ENCODE data around the gene LCTL.

Gene LCTL

GRCh38 chr15:66591322-66591862 is 25.6 kb upstream of the LCTL start:
- no peak for TF ChIP-seq SIN3A (IDR thresholded peaks at IDR 0.05; ENCODE audit: borderline replicate concordance, insufficient read depth, low read length)
- TF ChIP-seq POLR2AphosphoS5 (IDR thresholded peaks at IDR 0.05; ENCODE audit: low read depth, low read length) = no peak
- no peak for TF ChIP-seq FOXP2 (optimal IDR thresholded peaks at IDR 0.05; ENCODE audit: borderline replicate concordance, extremely low read depth, extremely low read length, insufficient read depth)
- no peak for TF ChIP-seq TAF1 (IDR thresholded peaks at IDR 0.05; ENCODE audit: borderline replicate concordance, insufficient read depth, low read length)
- TF ChIP-seq REST (IDR thresholded peaks at IDR 0.05; ENCODE audit: insufficient read depth in 1 of 2, low read depth in 2 of 2, low read length in 2 of 2) = no peak

DNA sequence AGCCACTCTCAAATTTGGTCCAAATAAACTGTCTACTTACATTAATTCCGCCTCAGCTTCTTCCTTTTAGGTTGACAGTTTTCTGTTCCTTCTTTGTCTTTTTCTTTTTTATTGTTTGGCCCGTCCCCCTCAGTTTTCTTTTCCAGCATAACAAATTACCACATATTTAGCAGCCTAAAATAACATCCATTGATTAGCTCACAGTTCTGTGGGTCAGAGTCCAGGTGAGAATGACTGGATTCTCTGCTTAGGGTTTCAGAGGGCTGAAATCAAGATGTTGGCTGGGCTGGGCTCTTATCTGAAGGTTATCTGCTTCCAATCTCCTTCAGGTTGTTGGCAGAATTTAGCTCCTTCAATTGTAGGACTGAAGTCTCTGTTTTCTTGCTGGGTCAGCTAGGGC is 24.6 kb upstream of the LCTL start:
- TF ChIP-seq TAF1 (IDR thresholded peaks at IDR 0.05; ENCODE audit: borderline replicate concordance, insufficient read depth, low read length) (no peak), FOXP2 (optimal IDR thresholded peaks at IDR 0.05; ENCODE audit: borderline replicate concordance, extremely low read depth, extremely low read length, insufficient read depth) (no peak), SIN3A (IDR thresholded peaks at IDR 0.05; ENCODE audit: borderline replicate concordance, insufficient read depth, low read length) (no peak), POLR2AphosphoS5 (IDR thresholded peaks at IDR 0.05; ENCODE audit: low read depth, low read length) (no peak), REST (IDR thresholded peaks at IDR 0.05; ENCODE audit: insufficient read depth in 1 of 2, low read depth in 2 of 2, low read length in 2 of 2) (no peak)

- TF ChIP-seq FOXP2 (optimal IDR thresholded peaks at IDR 0.05; ENCODE audit: borderline replicate concordance, extremely low read depth, extremely low read length, insufficient read depth) = no peak
- no peak for TF ChIP-seq SIN3A (IDR thresholded peaks at IDR 0.05; ENCODE audit: borderline replicate concordance, insufficient read depth, low read length)
- no peak for TF ChIP-seq POLR2AphosphoS5 (IDR thresholded peaks at IDR 0.05; ENCODE audit: low read depth, low read length)
- TF ChIP-seq TAF1 (IDR thresholded peaks at IDR 0.05; ENCODE audit: borderline replicate concordance, insufficient read depth, low read length) = no peak
- no peak for TF ChIP-seq REST (IDR thresholded peaks at IDR 0.05; ENCODE audit: insufficient read depth in 1 of 2, low read depth in 2 of 2, low read length in 2 of 2)
Measured at GRCh38 chr15:66588971-66589370, 23.2 kb upstream of the LCTL start.

- no peak for TF ChIP-seq SIN3A (IDR thresholded peaks at IDR 0.05; ENCODE audit: borderline replicate concordance, insufficient read depth, low read length)
- TF ChIP-seq POLR2AphosphoS5 (IDR thresholded peaks at IDR 0.05; ENCODE audit: low read depth, low read length) = no peak
- no peak for TF ChIP-seq TAF1 (IDR thresholded peaks at IDR 0.05; ENCODE audit: borderline replicate concordance, insufficient read depth, low read length)
- no peak for TF ChIP-seq FOXP2 (optimal IDR thresholded peaks at IDR 0.05; ENCODE audit: borderline replicate concordance, extremely low read depth, extremely low read length, insufficient read depth)
- no peak for TF ChIP-seq REST (IDR thresholded peaks at IDR 0.05; ENCODE audit: insufficient read depth in 1 of 2, low read depth in 2 of 2, low read length in 2 of 2)
Measured at GRCh38 chr15:66588537-66588936, 22.7 kb upstream of the LCTL start.

GRCh38 chr15:66587749-66588148 is 22.0 kb upstream of the LCTL start:
- TF ChIP-seq POLR2AphosphoS5 (IDR thresholded peaks at IDR 0.05; ENCODE audit: low read depth, low read length) = no peak
- no peak for TF ChIP-seq SIN3A (IDR thresholded peaks at IDR 0.05; ENCODE audit: borderline replicate concordance, insufficient read depth, low read length)
- TF ChIP-seq TAF1 (IDR thresholded peaks at IDR 0.05; ENCODE audit: borderline replicate concordance, insufficient read depth, low read length) = no peak
- TF ChIP-seq FOXP2 (optimal IDR thresholded peaks at IDR 0.05; ENCODE audit: borderline replicate concordance, extremely low read depth, extremely low read length, insufficient read depth) = no peak
- TF ChIP-seq REST (IDR thresholded peaks at IDR 0.05; ENCODE audit: insufficient read depth in 1 of 2, low read depth in 2 of 2, low read length in 2 of 2) = no peak
